Trophoblast cell (in vitro differentiated cells and primary cell): ENCODE data around the gene TLX3.
A peak's percentile ranks its signal among the peaks of the same experiment; 100 is the strongest.

Experiments used
- DNase-seq, 2 donors: peaks; one replicate each; pipeline ENCODE4 v3.0.0-alpha.2; 2016
- H2AFZ ChIP-seq: 2 replicates; pipeline ENCODE4 v1.6.1; 2013; ENCODE audit warnings: low read length, moderate library complexity, mild to moderate bottlenecking; ENCODE audit not compliant: insufficient read depth, poor library complexity
- H2AK5ac ChIP-seq: 2 replicates; pipeline ENCODE4 v1.6.1; 2013; ENCODE audit warnings: mild to moderate bottlenecking, low read length
- H2BK120ac ChIP-seq: 2 replicates; pipeline ENCODE4 v1.6.1; 2013; ENCODE audit warnings: low read length, mild to moderate bottlenecking, moderate library complexity; ENCODE audit not compliant: insufficient read depth, poor library complexity
- H2BK12ac ChIP-seq: 2 replicates; pipeline ENCODE4 v1.6.1; 2013; ENCODE audit warnings: mild to moderate bottlenecking, low read length, moderate library complexity
- H2BK5ac ChIP-seq: 2 replicates; pipeline ENCODE4 v1.6.1; 2013; ENCODE audit warnings: low read length, low read depth, moderate library complexity, mild to moderate bottlenecking; ENCODE audit not compliant: poor library complexity
- H3K14ac ChIP-seq: 2 replicates; pipeline ENCODE4 v1.6.1; 2013; ENCODE audit warnings: mild to moderate bottlenecking, low read length
- H3K18ac ChIP-seq: 2 replicates; pipeline ENCODE4 v1.6.1; 2013; ENCODE audit warnings: mild to moderate bottlenecking, low read length
- H3K23ac ChIP-seq: 2 replicates; pipeline ENCODE4 v1.6.1; 2013; ENCODE audit warnings: low read length
- H3K27ac ChIP-seq: 2 replicates; pipeline ENCODE4 v1.5.1; 2013; ENCODE audit warnings: low read depth, mild to moderate bottlenecking, inconsistent platforms, low read length, moderate library complexity
- H3K27me3 ChIP-seq: 2 replicates; pipeline ENCODE4 v1.6.1; 2013; ENCODE audit warnings: inconsistent platforms, mild to moderate bottlenecking, low read length, moderate library complexity; ENCODE audit not compliant: insufficient read depth
- H3K36me3 ChIP-seq, 2 experiments: 1 replicate in 1 of 2; 2 replicates in 1 of 2; pipeline ENCODE4 v1.6.1; 2013; ENCODE audit warnings: low read length in 2 of 2, mild to moderate bottlenecking in 2 of 2, moderate library complexity in 1 of 2; ENCODE audit not compliant: insufficient read depth in 2 of 2, control insufficient read depth in 1 of 2
- H3K4ac ChIP-seq: 2 replicates; pipeline ENCODE4 v1.6.1; 2013; ENCODE audit warnings: low read depth, mild to moderate bottlenecking, low read length, moderate library complexity
- H3K4me1 ChIP-seq, 2 experiments: 1 replicate in 1 of 2; 2 replicates in 1 of 2; pipeline ENCODE4 v1.6.1; 2013; ENCODE audit warnings: low read length in 2 of 2, mild to moderate bottlenecking in 2 of 2, moderate library complexity in 1 of 2; ENCODE audit not compliant: insufficient read depth in 2 of 2, control insufficient read depth in 1 of 2
- H3K4me2 ChIP-seq: 2 replicates; pipeline ENCODE4 v1.6.1; 2013; ENCODE audit warnings: inconsistent platforms, mild to moderate bottlenecking, low read length, moderate library complexity
- H3K4me3 ChIP-seq: 2 replicates; pipeline ENCODE4 v1.5.1; 2013; ENCODE audit warnings: mild to moderate bottlenecking, low read depth, low read length, inconsistent platforms
- H3K79me1 ChIP-seq: one replicate; pipeline ENCODE4 v1.6.1; 2013; ENCODE audit warnings: low read length
- H3K79me2 ChIP-seq: 2 replicates; pipeline ENCODE4 v1.6.1; 2013; ENCODE audit warnings: low read length, mild to moderate bottlenecking; ENCODE audit not compliant: control insufficient read depth, insufficient read depth, poor library complexity
- H3K9ac ChIP-seq: 2 replicates; pipeline ENCODE4 v1.6.1; 2013; ENCODE audit warnings: mild to moderate bottlenecking, low read length
- H3K9me3 ChIP-seq: 2 replicates; pipeline ENCODE4 v1.6.1; 2013; ENCODE audit warnings: low read depth, mild to moderate bottlenecking, control low read depth, inconsistent platforms, low read length; ENCODE audit not compliant: insufficient read depth
- H4K12ac ChIP-seq: 2 replicates; pipeline ENCODE4 v1.6.1; 2013; ENCODE audit warnings: low read depth, mild to moderate bottlenecking, low read length, moderate library complexity
- H4K8ac ChIP-seq: 2 replicates; pipeline ENCODE4 v1.6.1; 2013; ENCODE audit warnings: low read depth, mild to moderate bottlenecking, low read length, moderate library complexity
- H4K91ac ChIP-seq: one replicate; pipeline ENCODE4 v1.6.1; 2013; ENCODE audit warnings: low read depth, mild to moderate bottlenecking, low read length, moderate library complexity
- WGBS: extraction: QIAGEN DNeasy Blood & Tissue Kit; methylation state at CpG from one replicate; pipeline ENCODE4 v1.1.7; 2013; ENCODE audit warnings: missing lambda C conversion rate; ENCODE audit not compliant: insufficient read length, insufficient coverage; ENCODE audit errors: extremely low coverage; 5-methylcytosine and 5-hydroxymethylcytosine counted together

Gene TLX3

GRCh38 chr5:171315925-171316257 is 6.8 kb downstream of the TLX3 start:
- H3K4me2 ChIP-seq, result peak overlapping the region; percentile 50
- peaks cover 4% of the 10 kb centered on the region for H3K9me3 ChIP-seq
- no peak overlapping the region for H2AK5ac ChIP-seq
- H3K4me1 ChIP-seq, result peaks cover 12 to 16% of the 10 kb centered on the region in 2 experiments
- H3K27ac ChIP-seq, result no peak overlapping the region
- H3K4me3 ChIP-seq, result no peak overlapping the region
- no peak overlapping the region for H3K23ac ChIP-seq
- H2BK120ac ChIP-seq, result no peak overlapping the region
- H2BK12ac ChIP-seq, result no peak overlapping the region
- H3K79me2 ChIP-seq, result no peaks in the 10 kb centered on the region
- H3K18ac ChIP-seq, result no peak overlapping the region
- H3K4ac ChIP-seq, result no peak overlapping the region
- no peak overlapping the region for H3K14ac ChIP-seq
- no peak for DNase-seq
- peaks cover 78% of the 10 kb centered on the region for H3K27me3 ChIP-seq
- no peak overlapping the region for H2BK5ac ChIP-seq
- no peak overlapping the region for H2AFZ ChIP-seq
- no peaks in the 10 kb centered on the region for H3K36me3 ChIP-seq
- no peak overlapping the region for H4K91ac ChIP-seq
- no peak overlapping the region for H3K9ac ChIP-seq
- H4K8ac ChIP-seq, result no peak overlapping the region
- WGBS, result no CpG with 5 or more reads among the region's 20 CpGs
- H4K12ac ChIP-seq, result no peak overlapping the region
- no peaks in the 10 kb centered on the region for H3K79me1 ChIP-seq

GRCh38 chr5:171316258-171317121 is 7.4 kb downstream of the TLX3 start:
- H2BK5ac ChIP-seq, result no peak overlapping the region
- no peak overlapping the region for H4K91ac ChIP-seq
- H3K9me3 ChIP-seq, result peaks cover 6% of the 10 kb centered on the region
- no peak overlapping the region for H3K23ac ChIP-seq
- no peak overlapping the region for H2AK5ac ChIP-seq
- no peak overlapping the region for H3K4me3 ChIP-seq
- peak overlapping the region; percentile 32 for H3K4me2 ChIP-seq
- H3K27me3 ChIP-seq, result peaks cover 75% of the 10 kb centered on the region
- no peak overlapping the region for H4K8ac ChIP-seq
- no peak overlapping the region for H2BK120ac ChIP-seq
- no peak overlapping the region for H2BK12ac ChIP-seq
- no peak overlapping the region for H3K9ac ChIP-seq
- H3K27ac ChIP-seq, result no peak overlapping the region
- no peak overlapping the region for H2AFZ ChIP-seq
- H3K79me2 ChIP-seq, result no peaks in the 10 kb centered on the region
- H3K4me1 ChIP-seq, result peaks cover 6 to 12% of the 10 kb centered on the region in 2 experiments
- no peak overlapping the region for H3K4ac ChIP-seq
- no peak for DNase-seq
- no peak overlapping the region for H3K18ac ChIP-seq
- no peaks in the 10 kb centered on the region for H3K79me1 ChIP-seq
- H3K36me3 ChIP-seq, result no peaks in the 10 kb centered on the region
- WGBS, result no CpG with 5 or more reads among the region's 66 CpGs
- no peak overlapping the region for H3K14ac ChIP-seq
- H4K12ac ChIP-seq, result no peak overlapping the region

- H2AFZ ChIP-seq, result no peak overlapping the region
- H4K8ac ChIP-seq, result no peak overlapping the region
- no peak overlapping the region for H4K12ac ChIP-seq
- H3K4me3 ChIP-seq, result no peak overlapping the region
- H3K79me2 ChIP-seq, result no peaks in the 10 kb centered on the region
- no CpG with 5 or more reads among the region's 11 CpGs for WGBS
- no peak overlapping the region for H4K91ac ChIP-seq
- peaks cover 5 to 8% of the 10 kb centered on the region in 2 experiments for H3K4me1 ChIP-seq
- peaks cover 6% of the 10 kb centered on the region for H3K9me3 ChIP-seq
- H3K27ac ChIP-seq, result no peak overlapping the region
- no peak for DNase-seq
- no peak overlapping the region for H3K4ac ChIP-seq
- no peak overlapping the region for H3K9ac ChIP-seq
- H2BK5ac ChIP-seq, result no peak overlapping the region
- H3K79me1 ChIP-seq, result no peaks in the 10 kb centered on the region
- H2AK5ac ChIP-seq, result no peak overlapping the region
- H3K27me3 ChIP-seq, result peaks cover 69% of the 10 kb centered on the region
- H3K14ac ChIP-seq, result no peak overlapping the region
- no peak overlapping the region for H3K23ac ChIP-seq
- H2BK12ac ChIP-seq, result no peak overlapping the region
- no peaks in the 10 kb centered on the region for H3K36me3 ChIP-seq
- H3K4me2 ChIP-seq, result no peak overlapping the region
- no peak overlapping the region for H2BK120ac ChIP-seq
- no peak overlapping the region for H3K18ac ChIP-seq
Observed at GRCh38 chr5:171317230-171317629, 8.2 kb downstream of the TLX3 start.

- no peak overlapping the region for H3K4ac ChIP-seq
- no CpG with 5 or more reads among the region's 9 CpGs for WGBS
- no peak for DNase-seq
- H3K27me3 ChIP-seq, result peaks cover 63% of the 10 kb centered on the region
- H2AK5ac ChIP-seq, result no peak overlapping the region
- H3K4me2 ChIP-seq, result no peak overlapping the region
- H2BK120ac ChIP-seq, result no peak overlapping the region
- peaks cover 6% of the 10 kb centered on the region for H3K9me3 ChIP-seq
- no peak overlapping the region for H4K12ac ChIP-seq
- peaks cover 0 to 3% of the 10 kb centered on the region in 2 experiments for H3K4me1 ChIP-seq
- no peak overlapping the region for H2AFZ ChIP-seq
- no peak overlapping the region for H4K91ac ChIP-seq
- no peak overlapping the region for H4K8ac ChIP-seq
- no peaks in the 10 kb centered on the region for H3K36me3 ChIP-seq
- no peaks in the 10 kb centered on the region for H3K79me1 ChIP-seq
- H3K14ac ChIP-seq, result no peak overlapping the region
- H3K18ac ChIP-seq, result no peak overlapping the region
- no peak overlapping the region for H3K27ac ChIP-seq
- no peak overlapping the region for H3K23ac ChIP-seq
- no peak overlapping the region for H3K9ac ChIP-seq
- no peak overlapping the region for H2BK5ac ChIP-seq
- no peak overlapping the region for H2BK12ac ChIP-seq
- H3K4me3 ChIP-seq, result no peak overlapping the region
- no peaks in the 10 kb centered on the region for H3K79me2 ChIP-seq
Observed at GRCh38 chr5:171318026-171318425, 9.0 kb downstream of the TLX3 start.
